Measurements from ENCODE around the gene CDKN1C. TPM values are rescaled to one million over a fixed set of nuclear protein-coding genes. Genes with fewer than 3 reads are reported as not detected.

Gene CDKN1C
- total RNA-seq, 1 donor from 2014 or later = 9.5 TPM

DNA sequence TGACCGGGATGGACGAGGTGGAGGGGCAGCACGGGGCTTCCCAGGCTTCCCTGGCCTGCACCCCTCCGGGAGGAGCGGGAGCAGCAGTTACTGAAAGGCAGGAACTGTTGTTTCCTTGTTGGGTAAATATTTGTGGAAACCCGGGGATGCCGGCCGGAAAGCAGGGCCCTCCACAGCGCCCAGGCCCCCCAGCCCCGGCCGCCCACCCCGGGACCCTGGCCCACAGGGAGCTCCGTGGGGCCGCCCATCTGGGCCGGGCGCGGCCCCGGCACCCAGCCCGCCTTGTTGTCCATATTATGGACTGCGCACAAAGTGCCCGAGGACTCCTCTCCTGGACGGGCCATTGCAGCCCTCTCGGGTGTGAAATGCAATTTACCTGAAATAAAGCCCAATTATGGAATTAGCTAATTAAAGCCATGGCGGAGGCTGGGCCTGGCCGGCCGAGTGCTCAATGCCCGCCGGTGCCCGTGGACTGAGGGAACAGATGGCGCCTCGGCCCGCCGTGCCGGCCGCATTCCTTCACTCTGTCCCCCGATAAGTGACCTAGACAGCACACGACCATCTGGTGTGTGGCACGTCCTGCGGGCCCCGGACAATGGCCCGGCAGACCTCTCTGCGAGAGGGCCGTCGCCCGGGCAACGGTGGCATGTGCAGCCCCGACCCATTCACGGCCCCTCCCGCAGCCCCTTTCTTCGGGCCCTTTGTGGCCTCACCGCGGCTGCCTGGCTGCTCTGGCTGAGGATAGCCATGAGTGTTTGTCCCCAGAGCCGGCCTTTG lies 35.4 kb downstream of the CDKN1C start:
- peaks cover 2% of the 10 kb centered on the region for H3K27me3 ChIP-seq (ENCODE audit: control insufficient read depth, insufficient read depth, low read length)
- DNase-seq (ENCODE audit: low read depth) (no peak), FAIRE-seq (no peak)
- TF ChIP-seq, protein P1, sequence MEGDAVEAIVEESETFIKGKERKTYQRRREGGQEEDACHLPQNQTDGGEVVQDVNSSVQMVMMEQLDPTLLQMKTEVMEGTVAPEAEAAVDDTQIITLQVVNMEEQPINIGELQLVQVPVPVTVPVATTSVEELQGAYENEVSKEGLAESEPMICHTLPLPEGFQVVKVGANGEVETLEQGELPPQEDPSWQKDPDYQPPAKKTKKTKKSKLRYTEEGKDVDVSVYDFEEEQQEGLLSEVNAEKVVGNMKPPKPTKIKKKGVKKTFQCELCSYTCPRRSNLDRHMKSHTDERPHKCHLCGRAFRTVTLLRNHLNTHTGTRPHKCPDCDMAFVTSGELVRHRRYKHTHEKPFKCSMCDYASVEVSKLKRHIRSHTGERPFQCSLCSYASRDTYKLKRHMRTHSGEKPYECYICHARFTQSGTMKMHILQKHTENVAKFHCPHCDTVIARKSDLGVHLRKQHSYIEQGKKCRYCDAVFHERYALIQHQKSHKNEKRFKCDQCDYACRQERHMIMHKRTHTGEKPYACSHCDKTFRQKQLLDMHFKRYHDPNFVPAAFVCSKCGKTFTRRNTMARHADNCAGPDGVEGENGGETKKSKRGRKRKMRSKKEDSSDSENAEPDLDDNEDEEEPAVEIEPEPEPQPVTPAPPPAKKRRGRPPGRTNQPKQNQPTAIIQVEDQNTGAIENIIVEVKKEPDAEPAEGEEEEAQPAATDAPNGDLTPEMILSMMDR (IDR thresholded peaks at IDR 0.05; ENCODE audit: insufficient read depth, low read length, severe bottlenecking) = no peak
- H3K36me3 ChIP-seq (ENCODE audit: control insufficient read depth, insufficient read depth, low read length) = no peaks in the 10 kb centered on the region
- no peak overlapping the region for H3K4me3 ChIP-seq (ENCODE audit: low read depth, low read length)

DNA sequence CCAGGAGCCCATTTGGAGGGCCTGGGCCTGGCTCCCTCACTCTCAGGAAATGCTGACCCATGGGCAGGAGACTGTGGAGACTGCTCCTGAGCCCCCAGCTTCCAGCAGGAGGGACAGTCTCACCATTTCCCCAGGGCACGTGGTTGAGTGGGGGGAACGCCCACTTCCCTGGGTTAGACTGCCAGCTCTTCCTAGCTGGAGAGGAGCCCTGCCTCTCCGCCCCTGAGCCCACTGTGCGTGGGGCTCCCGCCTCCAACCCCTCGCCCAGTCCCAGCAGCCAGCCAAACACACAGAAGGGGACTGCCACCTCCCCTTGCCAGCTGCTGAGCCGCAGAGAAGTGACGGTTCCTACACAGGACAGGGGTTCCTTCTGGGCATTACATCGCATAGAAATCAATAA lies 37.1 kb downstream of the CDKN1C start:
- Histone ChIP-seq H3K27me3 (ENCODE audit: control insufficient read depth, insufficient read depth, low read length) (no peaks in the 10 kb centered on the region), H3K36me3 (ENCODE audit: control insufficient read depth, insufficient read depth, low read length) (no peaks in the 10 kb centered on the region), H3K4me3 (ENCODE audit: low read depth, low read length) (no peak overlapping the region)
- DNase-seq (ENCODE audit: low read depth) (no peak), FAIRE-seq (no peak)
- TF ChIP-seq, protein P1 (IDR thresholded peaks at IDR 0.05; ENCODE audit: insufficient read depth, low read length, severe bottlenecking) = no peak

DNA sequence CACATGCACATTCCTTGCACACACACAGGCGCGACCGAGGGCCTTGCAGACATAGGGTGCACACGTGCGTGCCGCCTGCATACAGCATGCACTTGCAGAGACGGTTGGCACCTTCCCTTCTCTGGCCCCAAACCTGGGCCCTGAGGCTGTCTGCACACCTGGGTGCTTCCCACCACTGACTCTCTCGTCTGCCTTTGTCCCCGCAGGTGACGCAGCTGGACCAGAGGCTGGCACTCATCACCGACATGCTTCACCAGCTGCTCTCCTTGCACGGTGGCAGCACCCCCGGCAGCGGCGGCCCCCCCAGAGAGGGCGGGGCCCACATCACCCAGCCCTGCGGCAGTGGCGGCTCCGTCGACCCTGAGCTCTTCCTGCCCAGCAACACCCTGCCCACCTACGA lies 38.0 kb downstream of the CDKN1C start:
- TF ChIP-seq, protein P1 (IDR thresholded peaks at IDR 0.05; ENCODE audit: insufficient read depth, low read length, severe bottlenecking) = no peak
- H3K4me3 ChIP-seq (ENCODE audit: low read depth, low read length) = no peak overlapping the region
- no peak for FAIRE-seq

DNA sequence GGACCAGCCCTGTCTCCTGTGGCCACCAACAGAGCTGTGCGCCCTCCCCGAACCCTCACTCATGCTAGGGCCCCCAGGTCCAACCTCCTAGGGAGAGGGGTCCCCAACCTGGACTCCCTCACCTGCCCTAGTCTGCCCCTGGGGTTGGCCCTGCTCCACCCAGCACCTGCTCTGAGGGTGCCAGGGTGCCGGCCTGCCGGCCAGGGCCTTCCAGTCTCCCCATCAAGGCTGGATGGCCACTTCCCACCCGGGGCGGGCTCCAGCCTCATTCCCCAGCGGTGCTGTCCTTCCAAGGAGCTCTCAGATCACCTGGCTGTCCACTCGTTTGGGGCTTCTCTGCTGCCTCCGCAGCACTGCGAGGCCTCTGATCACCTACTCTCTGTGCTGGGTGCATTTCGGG lies 39.1 kb downstream of the CDKN1C start:
- TF ChIP-seq, protein P1 (IDR thresholded peaks at IDR 0.05; ENCODE audit: insufficient read depth, low read length, severe bottlenecking) = no peak
- Histone ChIP-seq H3K27me3 (ENCODE audit: control insufficient read depth, insufficient read depth, low read length) (no peaks in the 10 kb centered on the region), H3K36me3 (ENCODE audit: control insufficient read depth, insufficient read depth, low read length) (no peaks in the 10 kb centered on the region), H3K4me3 (ENCODE audit: low read depth, low read length) (no peak overlapping the region)
- no peak for FAIRE-seq
- DNase-seq (ENCODE audit: low read depth) = no peak

More for the DNA sequence above, 38.0 kb downstream of the CDKN1C start:
- no peaks in the 10 kb centered on the region for H3K36me3 ChIP-seq (ENCODE audit: control insufficient read depth, insufficient read depth, low read length)
- no peaks in the 10 kb centered on the region for H3K27me3 ChIP-seq (ENCODE audit: control insufficient read depth, insufficient read depth, low read length)
- no peak for DNase-seq (ENCODE audit: low read depth)

DNA sequence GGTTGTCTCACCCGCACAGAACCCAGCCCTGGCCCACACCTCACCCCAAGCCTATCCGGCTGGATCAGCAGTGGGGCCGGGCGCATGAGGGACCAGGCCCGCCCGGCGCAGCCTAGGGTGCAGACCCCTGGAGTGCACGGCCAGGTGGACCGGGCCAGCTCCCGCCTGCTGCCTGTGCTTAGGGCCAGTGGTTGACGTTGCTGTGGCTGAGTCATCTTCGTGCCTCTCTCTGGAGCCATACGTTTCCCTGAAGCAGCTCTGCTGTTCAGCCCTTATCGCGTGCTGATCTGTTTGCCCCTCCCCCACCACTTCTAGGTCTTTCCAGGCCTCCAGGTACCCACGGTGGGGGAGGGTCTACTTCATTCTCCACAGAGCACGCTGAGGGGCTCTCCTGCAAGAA lies 39.5 kb downstream of the CDKN1C start:
- TF ChIP-seq, protein P1 (IDR thresholded peaks at IDR 0.05; ENCODE audit: insufficient read depth, low read length, severe bottlenecking) = no peak
- DNase-seq (ENCODE audit: low read depth) (no peak), FAIRE-seq (no peak)
- Histone ChIP-seq H3K4me3 (ENCODE audit: low read depth, low read length) (no peak overlapping the region), H3K27me3 (ENCODE audit: control insufficient read depth, insufficient read depth, low read length) (no peaks in the 10 kb centered on the region), H3K36me3 (ENCODE audit: control insufficient read depth, insufficient read depth, low read length) (no peaks in the 10 kb centered on the region)

DNA sequence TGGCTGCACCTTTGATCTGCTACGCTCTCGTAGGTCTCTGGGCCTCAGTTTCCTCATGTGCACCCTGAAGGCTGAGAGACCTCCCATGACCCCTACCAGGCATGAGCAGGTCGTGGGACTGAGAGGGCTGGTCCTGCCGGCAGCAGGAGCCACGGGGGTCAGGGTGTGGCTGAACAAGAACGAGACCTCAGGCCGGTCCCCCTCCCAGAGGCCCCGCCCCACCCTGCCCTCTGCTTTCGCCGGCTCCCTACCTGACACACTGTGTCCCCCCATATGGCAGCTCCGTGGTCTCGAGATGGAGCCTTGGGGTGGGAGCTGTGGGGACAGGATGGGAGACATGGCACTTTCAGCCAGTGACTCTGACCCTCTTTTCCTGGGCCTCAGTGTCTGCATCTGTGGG lies 40.6 kb downstream of the CDKN1C start:
- FAIRE-seq = no peak
- H3K4me3 ChIP-seq (ENCODE audit: low read depth, low read length) = no peak overlapping the region

More for the DNA sequence above, 40.6 kb downstream of the CDKN1C start:
- TF ChIP-seq, protein P1 (IDR thresholded peaks at IDR 0.05; ENCODE audit: insufficient read depth, low read length, severe bottlenecking) = no peak
- no peak for DNase-seq (ENCODE audit: low read depth)
- Histone ChIP-seq H3K36me3 (ENCODE audit: control insufficient read depth, insufficient read depth, low read length) (no peaks in the 10 kb centered on the region), H3K27me3 (ENCODE audit: control insufficient read depth, insufficient read depth, low read length) (no peaks in the 10 kb centered on the region)

All from bronchial epithelial cell (primary cell).